Medulla oblongata (tissue), 1 donor: ENCODE measurements around the gene NDUFB2.
A peak's percentile ranks its signal among the peaks of the same experiment; 100 is the strongest.
"Not testable (repeated sequence)": the region's sequence is repeated elsewhere in the genome, so short reads cannot be mapped to it uniquely, and the experiment has no call there.

Source experiments
- DNase-seq: peaks from one replicate; pipeline ENCODE4 v3.0.0-alpha.2; 2015; ENCODE audit errors: extremely low spot score

NDUFB2 gene

DNA sequence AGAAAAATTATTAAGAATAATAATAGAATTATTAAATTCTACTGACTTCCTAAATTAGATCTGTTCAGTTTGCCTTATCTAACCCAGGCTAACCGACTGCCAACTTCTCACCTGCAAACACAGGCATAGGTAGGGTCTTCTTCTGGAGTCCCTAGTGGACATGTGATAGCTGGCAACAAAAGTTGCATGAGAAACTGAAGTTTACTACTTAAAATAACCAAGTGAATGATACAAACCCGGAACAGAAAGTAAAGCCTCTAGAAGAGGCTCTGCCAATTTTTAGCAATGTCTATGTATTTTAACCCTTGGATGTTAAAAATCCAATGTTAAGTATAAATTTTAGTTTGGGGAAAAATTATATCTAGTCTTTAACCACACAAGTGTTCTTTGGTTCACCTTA lies 37.6 kb downstream of the NDUFB2 start:
- no peak for DNase-seq

DNA sequence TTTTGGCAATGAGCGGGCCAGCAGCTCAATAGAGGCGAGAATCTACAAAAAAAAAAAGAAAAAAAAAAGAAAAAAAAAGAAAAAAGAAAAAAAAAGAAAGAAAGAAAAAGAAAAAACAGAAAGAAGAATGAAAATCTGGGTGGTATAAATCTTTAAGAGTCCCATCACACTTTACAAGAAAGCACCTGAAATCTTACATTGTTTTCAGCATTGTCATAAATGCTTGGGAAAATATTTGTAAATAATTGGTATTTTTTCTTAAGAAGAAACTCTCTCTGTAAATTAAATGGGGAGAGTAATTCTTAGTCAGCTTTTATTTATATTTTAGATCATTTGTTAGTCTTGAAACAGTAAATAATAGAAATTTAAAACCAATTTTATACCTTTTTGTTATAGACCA lies 38.2 kb downstream of the NDUFB2 start:
- no peak for DNase-seq

DNA sequence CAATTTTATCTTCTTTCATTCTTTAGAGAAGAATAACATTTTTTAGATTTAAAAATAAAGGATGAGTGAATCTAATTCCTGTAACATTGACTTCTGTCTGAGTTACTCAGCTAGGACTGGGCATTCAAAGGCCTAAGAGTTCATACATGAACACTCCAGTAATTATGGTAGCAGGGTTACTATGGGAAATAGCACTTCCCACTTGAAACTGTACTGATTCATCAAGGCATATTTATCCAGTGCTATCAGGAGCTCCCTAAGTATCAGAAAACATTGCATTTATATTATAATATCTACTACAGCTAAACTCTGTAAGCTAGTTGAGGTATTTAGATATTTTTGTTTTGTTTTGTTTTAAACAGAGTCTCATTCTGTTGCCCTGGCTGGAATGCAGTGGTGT lies 41.8 kb downstream of the NDUFB2 start:
- no peak for DNase-seq

DNA sequence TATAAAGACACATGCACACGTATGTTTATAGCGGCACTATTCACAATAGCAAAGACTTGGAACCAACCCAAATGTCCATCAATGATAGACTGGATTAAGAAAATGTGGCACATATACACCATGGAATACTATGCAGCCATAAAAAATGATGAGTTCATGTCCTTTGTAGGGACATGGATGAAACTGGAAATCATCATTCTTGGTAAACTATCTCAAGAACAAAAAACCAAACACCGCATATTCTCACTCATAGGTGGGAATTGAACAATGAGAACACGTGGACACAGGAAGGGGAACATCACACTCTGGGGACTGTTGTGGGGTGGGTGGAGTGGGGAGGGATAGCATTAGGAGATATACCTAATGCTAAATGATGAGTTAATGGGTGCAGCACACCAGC lies 46.7 kb downstream of the NDUFB2 start:
- DNase-seq = not testable (repeated sequence)

DNA sequence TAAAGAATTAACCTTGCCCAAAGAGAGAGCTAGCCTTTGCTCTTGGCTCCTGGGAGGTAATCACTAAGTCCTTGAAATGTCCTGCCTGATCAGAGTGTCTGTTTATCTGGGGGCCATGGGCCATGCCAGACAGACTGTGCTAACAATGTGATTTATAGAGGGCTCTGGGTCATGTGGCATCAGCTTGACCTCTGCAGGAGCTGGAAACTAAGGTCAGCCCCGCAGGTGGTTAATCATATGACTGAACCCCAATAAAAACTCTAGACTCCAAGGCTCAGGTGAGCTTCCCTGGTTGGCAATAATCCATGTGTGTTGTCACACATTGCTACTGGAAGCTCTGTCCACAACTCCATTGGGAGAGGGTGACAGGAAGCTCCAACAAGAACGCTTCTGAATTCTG lies 47.5 kb downstream of the NDUFB2 start:
- DNase-seq = no peak

DNA sequence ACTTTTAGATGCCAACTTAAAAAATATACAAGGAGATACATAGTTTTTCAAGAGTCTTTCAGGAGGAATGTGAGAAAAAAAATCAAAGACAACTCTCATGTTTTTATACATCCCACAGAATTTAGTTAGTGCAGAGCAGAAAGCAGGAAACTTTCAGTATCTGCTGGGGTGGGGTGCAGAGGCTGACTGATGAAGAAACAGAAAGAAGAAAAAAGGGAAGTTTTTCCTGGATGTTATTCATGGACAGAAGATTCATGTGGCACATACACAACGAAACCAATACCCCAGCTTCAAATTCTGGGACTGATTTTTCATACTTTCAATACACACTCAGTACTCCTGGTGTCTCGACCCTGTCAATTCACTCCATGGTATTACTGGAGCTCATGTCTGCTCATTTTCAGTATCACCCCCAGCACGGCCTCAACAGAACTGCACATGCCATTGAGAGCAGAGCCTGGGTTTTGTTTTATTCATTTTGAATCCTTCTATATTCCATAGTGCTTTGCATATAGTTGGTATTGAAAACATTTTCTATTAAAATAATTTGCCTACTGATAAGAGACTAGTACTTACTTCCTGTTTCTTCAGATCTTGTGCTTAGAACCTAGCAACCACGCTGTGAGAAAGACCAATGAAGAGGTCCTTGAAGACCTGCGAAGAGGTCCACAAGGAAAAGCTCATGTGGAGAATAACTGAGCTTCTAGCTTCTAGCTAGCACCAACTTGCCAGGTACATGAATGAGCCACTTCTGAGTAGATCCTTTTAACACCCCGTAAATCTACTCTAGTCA lies 49.0 kb downstream of the NDUFB2 start:
- peak; percentile 18 for DNase-seq

DNA sequence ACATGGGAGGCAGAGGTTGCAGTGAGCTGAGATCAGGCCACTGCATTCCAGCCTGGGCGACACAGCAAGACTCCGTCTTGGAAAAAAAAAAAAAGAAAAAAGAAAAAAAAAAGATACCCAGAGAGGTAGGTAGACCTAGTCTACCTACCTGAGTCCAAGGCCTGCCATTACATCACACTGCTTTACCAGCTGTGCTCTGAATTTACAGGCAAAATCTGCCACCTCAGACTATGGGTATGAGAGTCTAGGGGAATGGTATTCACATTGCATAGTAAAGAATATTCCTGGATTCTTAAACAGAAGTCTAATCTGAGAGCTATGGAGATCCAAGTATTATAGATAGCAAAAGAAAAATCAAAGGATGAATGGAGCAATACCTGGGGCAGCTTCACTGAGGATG lies 50.2 kb downstream of the NDUFB2 start:
- DNase-seq = no peak

DNA sequence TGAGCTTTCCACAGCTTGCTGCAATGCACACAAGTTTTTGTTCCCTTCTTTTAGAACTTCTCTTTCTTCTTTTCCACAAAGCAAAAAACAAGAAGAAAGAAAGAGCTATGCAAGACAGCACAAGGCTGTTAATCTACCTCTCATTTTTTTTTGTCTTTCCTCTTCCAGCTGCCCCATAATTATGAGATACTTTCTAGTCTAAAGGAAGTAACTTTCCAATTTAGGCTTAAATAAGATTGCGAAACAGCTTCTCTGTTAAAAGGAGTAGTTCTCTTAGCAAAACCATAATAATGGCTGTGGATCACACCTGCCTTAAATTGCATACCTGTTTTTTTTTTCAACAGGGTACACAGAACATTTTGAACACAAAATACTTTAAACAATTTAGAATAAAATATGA lies 56.0 kb downstream of the NDUFB2 start:
- no peak for DNase-seq

DNA sequence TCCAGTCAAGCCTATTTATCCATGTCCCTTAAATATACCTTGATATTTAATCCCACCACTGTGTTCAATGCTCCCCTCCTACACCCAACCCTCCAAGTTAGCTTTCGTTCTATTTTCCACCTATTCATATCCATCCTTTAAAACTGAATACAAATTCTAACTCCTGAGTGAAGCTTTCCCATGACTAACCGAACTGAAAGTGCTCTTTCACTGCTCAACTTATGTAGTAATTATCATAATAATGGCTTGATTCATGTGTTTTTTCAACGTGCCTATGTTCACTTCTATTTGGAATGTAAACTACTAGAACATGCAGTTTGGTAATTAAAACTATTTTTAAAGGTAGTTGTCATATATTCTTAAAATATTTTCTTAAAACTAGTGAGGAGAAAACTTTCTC lies 58.0 kb downstream of the NDUFB2 start:
- no peak for DNase-seq
